GM12891 (cell line): ENCODE measurements around the gene PNPLA6.
A peak's percentile ranks its signal among the peaks of the same experiment; 100 is the strongest.

Source experiments
- DNase-seq: peaks from one replicate; pipeline ENCODE4 v3.0.0; 2011; ENCODE audit warnings: low spot score; ENCODE audit not compliant: insufficient read length
- FAIRE-seq: peaks from 2 replicates; lab custom pipeline; 2011; peaks lifted over from hg19 to GRCh38; lab: Jason Lieb, UNC
- PAX5 ChIP-seq: IDR thresholded peaks from 2 replicates; pipeline ENCODE4 v1.6.1; 2011; ENCODE audit warnings: low read length, moderate library complexity, mild to moderate bottlenecking; ENCODE audit not compliant: insufficient read depth, severe bottlenecking
- POLR2A ChIP-seq: IDR thresholded peaks from 2 replicates; pipeline ENCODE4 v1.6.1; 2011; ENCODE audit warnings: low read depth, low read length, control low read depth
- POLR2AphosphoS5 ChIP-seq: IDR thresholded peaks from 2 replicates; pipeline ENCODE4 v1.6.1; 2011; ENCODE audit warnings: low read depth, low read length, control low read depth
- POU2F2 ChIP-seq: IDR thresholded peaks from 2 replicates; pipeline ENCODE4 v1.6.1; 2011; ENCODE audit warnings: low read depth, mild to moderate bottlenecking, control low read depth, low read length, moderate library complexity
- SPI1 ChIP-seq: IDR thresholded peaks from 2 replicates; pipeline ENCODE4 v1.6.1; 2011; ENCODE audit warnings: low read depth, low read length, control low read depth
- TAF1 ChIP-seq: IDR thresholded peaks from 2 replicates; pipeline ENCODE4 v1.6.1; 2011; ENCODE audit warnings: low read depth, low read length, control low read depth

The PNPLA6 gene

DNA sequence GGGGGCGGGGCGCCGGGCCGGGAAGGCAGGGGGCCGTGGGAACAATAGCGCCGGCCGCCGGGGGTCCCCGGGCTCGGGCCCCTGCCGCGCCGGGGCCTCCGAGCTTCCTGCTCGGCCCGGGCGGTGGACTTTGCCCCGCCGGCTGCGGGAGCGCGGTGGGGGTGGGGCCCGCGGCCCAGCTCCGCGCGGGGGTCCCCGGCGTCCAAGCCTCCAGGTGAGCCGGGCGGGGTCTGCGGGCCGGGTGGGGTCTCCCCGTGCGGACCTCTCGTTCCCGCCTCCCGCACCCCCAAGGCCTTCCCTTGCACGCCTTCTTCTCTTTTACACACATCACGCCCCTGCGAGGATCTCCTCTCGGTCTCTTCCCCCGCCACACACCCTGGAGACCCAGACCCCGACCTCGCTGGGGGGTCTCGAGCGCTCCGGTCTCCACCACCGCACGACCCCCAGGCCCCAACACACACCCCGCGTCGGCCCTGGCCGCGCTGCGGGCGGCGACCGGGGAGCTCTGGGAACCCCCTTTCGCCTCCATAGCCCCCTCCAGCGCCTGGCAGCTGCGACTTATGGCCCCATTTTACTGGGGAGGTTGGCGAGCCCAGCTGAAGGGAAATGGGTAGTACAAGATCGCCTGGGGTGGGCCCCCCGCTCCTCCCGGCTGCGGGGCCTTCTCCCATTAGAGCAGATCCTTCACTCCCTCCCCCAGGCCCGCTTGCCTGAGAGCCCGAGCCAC lies 60.9 kb downstream of the PNPLA6 start:
- no peak for FAIRE-seq
- TF ChIP-seq POU2F2 (no peak), POLR2A (no peak), PAX5 (no peak), SPI1 (no peak), TAF1 (no peak), POLR2AphosphoS5 (no peak)
- peak; percentile 21 for DNase-seq

- TF ChIP-seq PAX5, result no peak
- TF ChIP-seq TAF1, result no peak
- TF ChIP-seq SPI1, result no peak
- TF ChIP-seq POU2F2, result no peak
- TF ChIP-seq POLR2A, result no peak
- no peak for TF ChIP-seq POLR2AphosphoS5
- FAIRE-seq, result no peak
- DNase-seq, result no peak
Observed at GRCh38 chr19:7597689-7598088, 62.2 kb downstream of the PNPLA6 start.

GRCh38 chr19:7598180-7598579 lies 62.7 kb downstream of the PNPLA6 start:
- no peak for TF ChIP-seq SPI1
- TF ChIP-seq TAF1, result no peak
- no peak for TF ChIP-seq POU2F2
- TF ChIP-seq POLR2AphosphoS5, result no peak
- no peak for TF ChIP-seq POLR2A
- TF ChIP-seq PAX5, result no peak
- FAIRE-seq (no peak), DNase-seq (no peak)

- TF ChIP-seq TAF1 (no peak), PAX5 (no peak), POLR2AphosphoS5 (no peak), POLR2A (no peak), POU2F2 (no peak), SPI1 (no peak)
- DNase-seq (no peak), FAIRE-seq (no peak)
Observed at GRCh38 chr19:7600721-7601120, 65.2 kb downstream of the PNPLA6 start.

DNA sequence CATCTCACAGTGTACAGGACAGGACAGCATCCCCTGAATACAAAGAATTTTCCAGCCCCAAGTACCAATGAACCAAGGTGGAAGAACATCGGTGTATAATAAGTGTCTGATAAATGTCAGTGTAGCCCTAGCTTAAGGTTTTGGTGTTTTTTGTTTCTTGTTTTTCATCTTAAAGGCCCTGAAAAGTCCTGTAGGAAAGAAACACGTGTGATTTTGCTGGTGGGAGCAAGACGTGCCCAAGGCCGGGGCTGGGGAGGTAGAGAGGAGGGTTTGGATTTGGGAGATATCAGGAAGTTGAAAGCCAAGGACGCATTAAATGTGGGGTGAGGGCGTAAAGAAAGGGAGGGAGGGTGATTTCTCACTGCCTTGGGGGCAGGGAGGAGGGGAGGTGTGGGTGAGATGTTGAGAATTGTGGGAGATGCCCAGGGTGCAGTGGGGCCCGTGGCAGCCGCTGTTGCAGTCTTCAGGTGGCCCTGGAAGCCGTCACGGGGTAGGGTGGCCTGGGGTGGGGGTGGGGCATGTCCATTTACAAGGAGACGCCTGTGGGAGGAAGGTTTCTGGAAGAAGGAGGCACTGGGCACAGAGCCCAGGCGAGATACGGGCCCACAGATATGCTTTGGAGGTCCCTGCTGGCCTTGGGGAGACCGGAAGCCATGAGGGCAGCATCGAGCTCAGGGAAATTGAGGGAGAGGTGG lies 66.9 kb downstream of the PNPLA6 start:
- TF ChIP-seq POLR2AphosphoS5 (no peak), TAF1 (no peak), PAX5 (no peak), SPI1 (no peak), POLR2A (no peak), POU2F2 (no peak)
- DNase-seq (no peak), FAIRE-seq (no peak)

DNA sequence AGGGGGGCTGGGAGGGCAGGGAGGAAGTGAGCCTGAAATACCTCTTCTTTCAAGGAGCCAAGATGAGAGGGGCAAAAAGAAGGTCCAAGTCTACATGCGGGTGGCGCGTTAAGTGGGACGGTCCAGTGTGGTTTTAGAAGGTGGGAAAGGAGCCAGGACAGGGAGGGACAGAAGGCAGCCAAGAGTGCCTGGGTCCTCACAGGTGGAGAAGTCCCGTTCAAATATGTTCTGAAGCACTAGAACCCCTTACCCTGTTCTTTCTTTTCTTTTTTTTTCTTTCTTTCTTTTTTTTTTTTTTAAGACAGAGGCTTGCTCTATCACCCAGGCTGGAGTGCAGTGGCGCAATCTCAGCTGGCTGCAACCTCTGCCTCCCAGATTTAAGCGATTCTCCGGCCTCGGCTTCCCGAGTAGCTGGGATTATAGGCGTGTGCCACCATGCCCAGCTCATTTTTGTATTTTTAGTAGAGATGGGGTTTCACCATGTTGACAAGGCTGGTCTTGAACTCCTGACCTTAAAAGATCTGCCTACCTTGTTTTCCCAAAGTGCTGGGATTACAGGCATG lies 67.5 kb downstream of the PNPLA6 start:
- TF ChIP-seq PAX5 (no peak), TAF1 (no peak), POLR2AphosphoS5 (no peak), SPI1 (no peak), POU2F2 (no peak), POLR2A (no peak)
- FAIRE-seq, result no peak
- DNase-seq, result no peak

- TF ChIP-seq POLR2A, result no peak
- no peak for TF ChIP-seq TAF1
- no peak for TF ChIP-seq POLR2AphosphoS5
- no peak for TF ChIP-seq PAX5
- TF ChIP-seq POU2F2, result no peak
- TF ChIP-seq SPI1, result no peak
Observed at GRCh38 chr19:7603919-7604318, 68.4 kb downstream of the PNPLA6 start.

GRCh38 chr19:7605490-7606222 lies 70.1 kb downstream of the PNPLA6 start:
- DNase-seq (no peak), FAIRE-seq (peak; percentile 48)
- TF ChIP-seq POLR2AphosphoS5 (no peak), POLR2A (no peak), PAX5 (no peak), TAF1 (no peak), SPI1 (no peak), POU2F2 (no peak)

More at GRCh38 chr19:7603919-7604318, 68.4 kb downstream of the PNPLA6 start:
- DNase-seq (no peak), FAIRE-seq (no peak)

DNA sequence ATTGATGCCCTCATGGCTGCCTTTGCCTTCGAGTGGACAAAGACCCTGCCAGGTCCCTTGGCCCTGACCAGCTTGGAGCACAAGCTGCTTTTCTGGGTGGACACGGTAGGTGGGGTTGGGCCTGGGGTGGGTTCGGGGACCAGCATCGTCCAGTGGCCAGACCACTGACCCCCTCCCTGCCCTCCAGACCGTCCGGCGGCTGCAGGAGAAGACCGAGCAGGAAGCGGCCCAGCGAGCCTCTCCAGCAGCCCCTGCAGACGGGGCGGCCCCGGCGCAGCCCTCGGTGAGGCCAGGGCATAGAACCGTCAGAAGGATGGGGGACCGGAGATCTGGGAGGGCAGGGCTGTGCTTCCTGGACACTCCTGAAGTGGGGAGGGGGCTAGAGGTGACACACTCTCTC lies 70.8 kb downstream of the PNPLA6 start:
- TF ChIP-seq POLR2A (no peak), POLR2AphosphoS5 (no peak), SPI1 (no peak), PAX5 (no peak), POU2F2 (no peak), TAF1 (no peak)
- FAIRE-seq (no peak), DNase-seq (no peak)
